WTC11 (cell line): ENCODE measurements around the gene LTA.

Experiments
- AR ChIP-seq: fragments of 250-450 bp; sonication (Bioruptor Pico); IDR thresholded peaks from 2 replicates; pipeline ENCODE4 v1.9.0; 2021; ENCODE audit warnings: mild to moderate bottlenecking
- CREB1 ChIP-seq: sonication (generic); formaldehyde crosslinking; IDR thresholded peaks from 2 replicates; pipeline ENCODE4 v1.8.0; 2023; ENCODE audit warnings: mild to moderate bottlenecking, missing genetic modification reagents
- CTCF ChIP-seq: fragments of 200-600 bp; IDR thresholded peaks from 2 replicates; pipeline ENCODE4 v1.8.0; 2022; ENCODE audit warnings: antibody characterized with exemption
- FOXP1 ChIP-seq: sonication (generic); formaldehyde crosslinking; IDR thresholded peaks from 2 replicates; pipeline ENCODE4 v1.8.0; 2022; ENCODE audit warnings: missing genetic modification reagents, mild to moderate bottlenecking, moderate library complexity, borderline replicate concordance
- HMGXB4 ChIP-seq: sonication (generic); formaldehyde crosslinking; IDR thresholded peaks from 2 replicates; pipeline ENCODE4 v1.8.1; 2023; ENCODE audit warnings: mild to moderate bottlenecking, moderate library complexity, missing genetic modification reagents
- SP1 ChIP-seq: sonication (generic); formaldehyde crosslinking; conservative IDR thresholded peaks from 2 replicates; pipeline ENCODE4 v1.8.1; 2022; ENCODE audit warnings: missing genetic modification reagents
- USF2 ChIP-seq: sonication (generic); formaldehyde crosslinking; IDR thresholded peaks from 2 replicates; pipeline ENCODE4 v1.8.1; 2023; ENCODE audit warnings: mild to moderate bottlenecking, missing genetic modification reagents, moderate library complexity
- ZBTB43 ChIP-seq: sonication (generic); formaldehyde crosslinking; IDR thresholded peaks from 2 replicates; pipeline ENCODE4 v1.8.1; 2023; ENCODE audit warnings: mild to moderate bottlenecking, missing genetic modification reagents

- no peak for TF ChIP-seq SP1 (CRISPR knock-in tag)
- TF ChIP-seq CTCF: no peak
- TF ChIP-seq AR (CRISPR knock-in tag): no peak
- TF ChIP-seq ZBTB43 (CRISPR knock-in tag): no peak
- no peak for TF ChIP-seq HMGXB4 (CRISPR knock-in tag)
- TF ChIP-seq CREB1 (CRISPR knock-in tag): no peak
- TF ChIP-seq USF2 (CRISPR knock-in tag): no peak
- no peak for TF ChIP-seq FOXP1 (CRISPR knock-in tag)
Measured at GRCh38 chr6:31579546-31580437, 7.7 kb downstream of the LTA start.
